H1 (cell line): Measurements from ENCODE around the gene CACNA1E.

Source experiments
- CREB1 ChIP-seq: IDR thresholded peaks from 2 replicates; pipeline ENCODE4 v1.6.1; 2012; ENCODE audit warnings: inconsistent platforms
- EP300 ChIP-seq, 2 experiments: IDR thresholded peaks; 1 replicate in 1 of 2; 2 replicates in 1 of 2; pipeline ENCODE4 v1.6.1; 2011 to 2012; ENCODE audit warnings: low read depth in 2 of 2, low read length in 2 of 2, mild to moderate bottlenecking in 2 of 2, borderline replicate concordance in 1 of 2, inconsistent platforms in 1 of 2, moderate library complexity in 1 of 2
- EZH2 ChIP-seq: fragments of 200-600 bp; sonication (generic); IDR thresholded peaks from 2 replicates; pipeline ENCODE4 v1.7.1; 2012; ENCODE audit warnings: low read depth, mild to moderate bottlenecking, moderate library complexity, low read length, inconsistent platforms; ENCODE audit not compliant: severe bottlenecking
- POLR2A ChIP-seq, 2 experiments: IDR thresholded peaks; 1 replicate in 1 of 2; 2 replicates in 1 of 2; pipeline ENCODE4 v1.6.1; 2011; ENCODE audit warnings: low read depth in 2 of 2, low read length in 2 of 2, mild to moderate bottlenecking in 2 of 2; ENCODE audit errors: control extremely low read depth in 1 of 2
- RAD21 ChIP-seq, 2 experiments: IDR thresholded peaks in 1 of 2; conservative IDR thresholded peaks in 1 of 2; 2 replicates each; pipeline ENCODE4 v1.6.1; 2011; ENCODE audit warnings: low read depth in 2 of 2, low read length in 2 of 2, improper control_type of control experiment in 1 of 2, inconsistent platforms in 1 of 2, mild to moderate bottlenecking in 1 of 2, moderate library complexity in 1 of 2
- RFX5 ChIP-seq: IDR thresholded peaks from 2 replicates; pipeline ENCODE4 v1.6.1; 2011; ENCODE audit warnings: low read depth, low read length, improper control_type of control experiment, borderline replicate concordance
- SP1 ChIP-seq: IDR thresholded peaks from 2 replicates; pipeline ENCODE4 v1.6.1; 2011; ENCODE audit warnings: low read depth, low read length
- TF ChIP-seq, protein P1 (sequence below), 3 experiments: IDR thresholded peaks; 1 replicate in 2 of 3; 2 replicates in 1 of 3; pipeline versions ENCODE4 v1.5.1 to v1.6.1; 2011; ENCODE audit warnings: low read length in 3 of 3, mild to moderate bottlenecking in 3 of 3, inconsistent platforms in 2 of 3, low read depth in 1 of 3, moderate library complexity in 1 of 3; ENCODE audit not compliant: insufficient read depth in 1 of 3; ENCODE audit errors: control extremely low read depth in 1 of 3
- TF ChIP-seq, protein P2 (sequence below): IDR thresholded peaks from 2 replicates; pipeline ENCODE4 v1.6.1; 2012; ENCODE audit warnings: inconsistent platforms

DNA sequence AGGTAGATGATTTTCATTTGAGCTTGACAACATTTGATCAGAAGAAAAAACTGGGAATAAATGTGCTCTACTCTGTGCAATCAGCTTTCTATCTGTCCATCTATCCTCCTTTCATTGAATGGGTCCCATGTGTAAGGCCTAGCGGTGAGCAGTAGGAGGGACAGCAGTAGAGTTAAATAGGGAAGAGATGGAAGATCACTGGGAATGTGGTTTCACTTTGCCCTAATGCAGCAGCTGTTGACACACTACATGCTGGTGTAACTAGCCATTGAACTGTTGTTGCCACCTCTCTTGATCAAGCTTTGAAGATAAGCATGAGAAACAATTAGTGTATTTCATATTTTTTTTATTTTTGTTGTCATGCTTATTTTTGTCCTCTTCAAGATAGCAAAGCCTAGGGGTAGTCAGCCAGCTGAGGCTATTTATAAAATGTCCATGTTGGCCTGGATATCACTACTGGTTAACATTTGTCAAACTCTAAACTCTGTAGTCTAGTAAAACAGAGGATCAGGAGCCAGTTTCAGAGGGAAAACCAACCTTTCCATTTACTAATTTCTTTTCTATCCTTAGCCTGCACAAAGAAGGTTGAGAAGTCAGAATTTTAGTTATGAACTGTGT, 41.9 kb downstream of the CACNA1E start:
- TF ChIP-seq, protein P1, sequence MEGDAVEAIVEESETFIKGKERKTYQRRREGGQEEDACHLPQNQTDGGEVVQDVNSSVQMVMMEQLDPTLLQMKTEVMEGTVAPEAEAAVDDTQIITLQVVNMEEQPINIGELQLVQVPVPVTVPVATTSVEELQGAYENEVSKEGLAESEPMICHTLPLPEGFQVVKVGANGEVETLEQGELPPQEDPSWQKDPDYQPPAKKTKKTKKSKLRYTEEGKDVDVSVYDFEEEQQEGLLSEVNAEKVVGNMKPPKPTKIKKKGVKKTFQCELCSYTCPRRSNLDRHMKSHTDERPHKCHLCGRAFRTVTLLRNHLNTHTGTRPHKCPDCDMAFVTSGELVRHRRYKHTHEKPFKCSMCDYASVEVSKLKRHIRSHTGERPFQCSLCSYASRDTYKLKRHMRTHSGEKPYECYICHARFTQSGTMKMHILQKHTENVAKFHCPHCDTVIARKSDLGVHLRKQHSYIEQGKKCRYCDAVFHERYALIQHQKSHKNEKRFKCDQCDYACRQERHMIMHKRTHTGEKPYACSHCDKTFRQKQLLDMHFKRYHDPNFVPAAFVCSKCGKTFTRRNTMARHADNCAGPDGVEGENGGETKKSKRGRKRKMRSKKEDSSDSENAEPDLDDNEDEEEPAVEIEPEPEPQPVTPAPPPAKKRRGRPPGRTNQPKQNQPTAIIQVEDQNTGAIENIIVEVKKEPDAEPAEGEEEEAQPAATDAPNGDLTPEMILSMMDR (IDR thresholded peaks at IDR 0.05; ENCODE audit: control extremely low read depth in 1 of 3, insufficient read depth in 1 of 3, low read depth in 1 of 3, low read length in 3 of 3), result no peak
- TF ChIP-seq CREB1 (no peak), RFX5 (no peak), SP1 (no peak), EZH2 (no peak), RAD21 (IDR thresholded peaks at IDR 0.05 in 1 of 2, conservative IDR thresholded peaks at IDR 0.05 in 1 of 2; ENCODE audit: low read depth in 2 of 2, low read length in 2 of 2) (no peak), POLR2A (IDR thresholded peaks at IDR 0.05; ENCODE audit: control extremely low read depth in 1 of 2, low read depth in 2 of 2, low read length in 2 of 2) (no peak), EP300 (IDR thresholded peaks at IDR 0.05; ENCODE audit: borderline replicate concordance in 1 of 2, low read depth in 2 of 2, low read length in 2 of 2) (no peak)
- TF ChIP-seq, protein P2, sequence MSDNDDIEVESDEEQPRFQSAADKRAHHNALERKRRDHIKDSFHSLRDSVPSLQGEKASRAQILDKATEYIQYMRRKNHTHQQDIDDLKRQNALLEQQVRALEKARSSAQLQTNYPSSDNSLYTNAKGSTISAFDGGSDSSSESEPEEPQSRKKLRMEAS, result no peak
